Hepatocyte (in vitro differentiated cells): ENCODE results near the gene QRICH2. TPM values are rescaled to one million over a fixed set of nuclear protein-coding genes. Genes with fewer than 3 reads are reported as not detected.

Experiments used
- DNase-seq: peaks from one replicate; pipeline ENCODE4 v3.0.0-alpha.2; 2016; ENCODE audit warnings: low spot score
- H2AFZ ChIP-seq: fragments of 200-600 bp; sonication (generic); 2 replicates; pipeline ENCODE4 v1.6.0; 2016; ENCODE audit warnings: antibody characterized with exemption, mild to moderate bottlenecking
- H3K27ac ChIP-seq: fragments of 200-600 bp; sonication (generic); 2 replicates; pipeline ENCODE4 v1.5.1; 2016; ENCODE audit warnings: mild to moderate bottlenecking
- H3K27me3 ChIP-seq: fragments of 200-600 bp; sonication (generic); 2 replicates; pipeline ENCODE4 v1.6.1; 2016
- H3K36me3 ChIP-seq: fragments of 200-600 bp; sonication (generic); replicated peaks from 2 replicates; pipeline ENCODE4 v1.5.1; 2016; ENCODE audit warnings: low read depth; ENCODE audit not compliant: insufficient read depth
- H3K4me1 ChIP-seq: fragments of 200-600 bp; sonication (generic); 2 replicates; pipeline ENCODE4 v1.5.1; 2016; ENCODE audit warnings: mild to moderate bottlenecking, moderate library complexity; ENCODE audit not compliant: insufficient read depth
- H3K4me2 ChIP-seq: fragments of 200-600 bp; sonication (generic); 2 replicates; pipeline ENCODE4 v1.6.0; 2016
- H3K4me3 ChIP-seq: fragments of 200-600 bp; sonication (generic); 2 replicates; pipeline ENCODE4 v1.5.1; 2016; ENCODE audit warnings: mild to moderate bottlenecking
- H3K79me2 ChIP-seq: fragments of 200-600 bp; sonication (generic); 2 replicates; pipeline ENCODE4 v1.6.0; 2017; ENCODE audit warnings: mild to moderate bottlenecking
- H3K9me2 ChIP-seq: fragments of 200-600 bp; sonication (generic); replicated peaks from 2 replicates; pipeline ENCODE4 v1.6.0; 2017; ENCODE audit warnings: mild to moderate bottlenecking; ENCODE audit not compliant: insufficient read depth
- H3K9me3 ChIP-seq: fragments of 200-600 bp; sonication (generic); 2 replicates; pipeline ENCODE4 v1.5.1; 2016; ENCODE audit warnings: low read depth, mild to moderate bottlenecking
- H4K20me1 ChIP-seq: fragments of 200-600 bp; sonication (generic); 2 replicates; pipeline ENCODE4 v1.6.0; 2016; ENCODE audit warnings: mild to moderate bottlenecking; ENCODE audit not compliant: insufficient read depth, poor library complexity, severe bottlenecking
- CTCF ChIP-seq: fragments of 200-600 bp; sonication (generic); IDR thresholded peaks from 2 replicates; pipeline ENCODE4 v1.5.1; 2016; ENCODE audit warnings: antibody characterized with exemption, mild to moderate bottlenecking; ENCODE audit not compliant: poor library complexity
- EZH2 ChIP-seq: fragments of 200-600 bp; sonication (generic); IDR thresholded peaks from 2 replicates; pipeline ENCODE4 v1.6.1; 2016; ENCODE audit warnings: antibody characterized with exemption, mild to moderate bottlenecking, borderline replicate concordance
- EZH2phosphoT487 ChIP-seq: fragments of 200-600 bp; sonication (generic); IDR thresholded peaks from one replicate; pipeline ENCODE4 v1.6.1; 2018; ENCODE audit warnings: antibody characterized with exemption, mild to moderate bottlenecking, low read depth, moderate library complexity; ENCODE audit not compliant: unreplicated experiment, severe bottlenecking
- WGBS: methylation state at CpG from one replicate; pipeline ENCODE4 v1.1.6; 2016; ENCODE audit warnings: low lambda C conversion rate; ENCODE audit errors: missing lambda C conversion rate; 5-methylcytosine and 5-hydroxymethylcytosine counted together
- polyA plus RNA-seq: library from polyadenylated mRNA; unstranded; fragments of >200 nt; fragmentation: Nextera tagmentation; extraction: Ambion mirVana; gene quantifications from 2 replicates; pipeline ENCODE4 v1.2.1, GENCODE V29; 2016
- total RNA-seq: library from RNA; depleted of rRNA; stranded (reverse); fragments of >200 nt; gene quantifications from 2 replicates; pipeline ENCODE4 v1.2.3, GENCODE V29; 2014

Gene QRICH2
- total and polyA plus RNA-seq, 2 experiments from 2014 or later, result 2.3 to 2.8 TPM

GRCh38 chr17:76267051-76267576 is 41.0 kb downstream of the QRICH2 start:
- no peak for DNase-seq
- Histone ChIP-seq H3K9me3 (no peaks in the 10 kb centered on the region), H3K9me2 (no peaks in the 10 kb centered on the region), H3K27ac (peak overlapping the region; percentile 93), H3K4me3 (no peak overlapping the region), H3K79me2 (peaks cover 39% of the 10 kb centered on the region), H2AFZ (no peak overlapping the region), H3K4me1 (peaks cover 32% of the 10 kb centered on the region), H3K4me2 (peak overlapping the region; percentile 84), H3K27me3 (no peaks in the 10 kb centered on the region), H4K20me1 (no peaks in the 10 kb centered on the region), H3K36me3 (no peaks in the 10 kb centered on the region)
- 88% methylated on average over 4 of the region's 4 CpGs for WGBS
- TF ChIP-seq EZH2phosphoT487 (no peak), CTCF (no peak), EZH2 (no peak)

- Histone ChIP-seq H3K9me3 (no peaks in the 10 kb centered on the region), H3K36me3 (no peaks in the 10 kb centered on the region), H4K20me1 (no peaks in the 10 kb centered on the region), H3K4me3 (peak overlapping the region; percentile 82), H3K27ac (peak overlapping the region; percentile 93), H3K4me1 (peaks cover 29% of the 10 kb centered on the region), H3K79me2 (peaks cover 39% of the 10 kb centered on the region), H3K27me3 (no peaks in the 10 kb centered on the region), H3K9me2 (no peaks in the 10 kb centered on the region), H3K4me2 (peak overlapping the region; percentile 84), H2AFZ (peak overlapping the region; percentile 55)
- WGBS, result 3% methylated on average over 5 of the region's 12 CpGs
- peak; percentile 57 for DNase-seq
- TF ChIP-seq EZH2 (no peak), EZH2phosphoT487 (no peak), CTCF (no peak)
These were observed 41.7 kb downstream of the QRICH2 start for GRCh38 chr17:76266244-76266938.

GRCh38 chr17:76265624-76266243 is 42.3 kb downstream of the QRICH2 start:
- peak; percentile 83 for DNase-seq
- Histone ChIP-seq H3K4me3 (peak overlapping the region; percentile 82), H3K36me3 (no peaks in the 10 kb centered on the region), H3K79me2 (peaks cover 39% of the 10 kb centered on the region), H2AFZ (peak overlapping the region; percentile 55), H3K9me2 (no peaks in the 10 kb centered on the region), H3K27ac (peak overlapping the region; percentile 93), H3K4me2 (peak overlapping the region; percentile 84), H3K27me3 (no peaks in the 10 kb centered on the region), H3K9me3 (no peaks in the 10 kb centered on the region), H3K4me1 (peaks cover 29% of the 10 kb centered on the region), H4K20me1 (no peaks in the 10 kb centered on the region)
- no peak for TF ChIP-seq EZH2
- TF ChIP-seq CTCF, result no peak
- no peak for TF ChIP-seq EZH2phosphoT487
- 0% methylated on average over 23 of the region's 76 CpGs for WGBS
